GM20431 (cell line): ENCODE results near the gene TMEM207.

ENCODE experiments used
- in situ Hi-C: fragments of 300-500 bp; cut with MseI, MboI; formaldehyde crosslinking; loops from one replicate; pipeline ENCODE4 v1.15.0; 2020; ENCODE audit warnings: low sequenced_read_pairs; ENCODE audit not compliant: unreplicated experiment

TMEM207 gene

GRCh38 chr3:190396001-190396400, 53.7 kb downstream of the TMEM207 start:
- in situ Hi-C loops, result no loop called here

GRCh38 chr3:190388703-190389102, 61.0 kb downstream of the TMEM207 start:
- in situ Hi-C loops, result no loop called here

GRCh38 chr3:190387578-190388213, 62.0 kb downstream of the TMEM207 start, which contains the start of gene CLDN16:
Gene CLDN16 (plus strand): TSS chr3:190388163. CDS start chr3:190388330, 167 bp downstream.
- in situ Hi-C loops, result no loop called here

GRCh38 chr3:190385731-190386688, 63.7 kb downstream of the TMEM207 start:
- in situ Hi-C loops, result no loop called here

- in situ Hi-C loops, result no loop called here
Measured at GRCh38 chr3:190384309-190384756, 65.4 kb downstream of the TMEM207 start.

- in situ Hi-C loops, result no loop called here
Measured at GRCh38 chr3:190382082-190382481, 67.6 kb downstream of the TMEM207 start.

GRCh38 chr3:190381441-190381840, 68.3 kb downstream of the TMEM207 start:
- in situ Hi-C loops, result no loop called here

- in situ Hi-C loops, result no loop called here
Measured at GRCh38 chr3:190380184-190380583, 69.5 kb downstream of the TMEM207 start.
